Neural cell (in vitro differentiated cells): ENCODE measurements around the gene GAB1. TPM values are rescaled to one million over a fixed set of nuclear protein-coding genes. Genes with fewer than 3 reads are reported as not detected.

Source experiments
- H2AFZ ChIP-seq: fragments of 200-600, 300-800 bp; sonication (generic), shearing (Covaris generic); 2 replicates; pipeline ENCODE4 v1.6.0; 2014; ENCODE audit warnings: low read depth, mild to moderate bottlenecking, antibody characterized with exemption, low read length, moderate library complexity
- H3F3A ChIP-seq: fragments of 200-600 bp; shearing (Covaris generic); 2 replicates; pipeline ENCODE4 v1.6.1; 2016; ENCODE audit warnings: mild to moderate bottlenecking, moderate library complexity, mixed read lengths, antibody characterized with exemption, low read length; ENCODE audit not compliant: insufficient read depth, poor library complexity, severe bottlenecking
- H3K27ac ChIP-seq: fragments of 200-600, 300-800 bp; sonication (generic), shearing (Covaris generic); 2 replicates; pipeline ENCODE4 v1.5.1; 2014; ENCODE audit warnings: mild to moderate bottlenecking, low read length, moderate library complexity
- H3K27me3 ChIP-seq: fragments of 300-800, 200-600 bp; sonication (generic), shearing (Covaris generic); 2 replicates; pipeline ENCODE4 v1.6.0; 2014; ENCODE audit warnings: mild to moderate bottlenecking, low read depth, low read length, moderate library complexity; ENCODE audit not compliant: insufficient read depth
- H3K36me3 ChIP-seq: fragments of 300-800, 200-600 bp; sonication (generic), shearing (Covaris generic); 2 replicates; pipeline ENCODE4 v1.5.1; 2014; ENCODE audit warnings: mild to moderate bottlenecking, antibody characterized with exemption, low read length, moderate library complexity; ENCODE audit not compliant: insufficient read depth
- H3K4me2 ChIP-seq: fragments of 300-800, 200-600 bp; sonication (generic), shearing (Covaris generic); 2 replicates; pipeline ENCODE4 v1.6.0; 2014; ENCODE audit warnings: mild to moderate bottlenecking, low read length
- H3K4me3 ChIP-seq: fragments of 300-800, 200-600 bp; sonication (generic), shearing (Covaris generic); 2 replicates; pipeline ENCODE4 v1.5.1; 2014; ENCODE audit warnings: mild to moderate bottlenecking, low read length, moderate library complexity
- H3K79me2 ChIP-seq: fragments of 200-600 bp; shearing (Covaris generic); replicated peaks from 2 replicates; pipeline ENCODE4 v1.6.0; 2014; ENCODE audit warnings: mild to moderate bottlenecking, low read length, moderate library complexity; ENCODE audit not compliant: insufficient read depth
- H3K9ac ChIP-seq: fragments of 300-800, 200-600 bp; sonication (generic), shearing (Covaris generic); 2 replicates; pipeline ENCODE4 v1.6.1; 2016; ENCODE audit warnings: mild to moderate bottlenecking, low read length, mixed read lengths
- H3K9me2 ChIP-seq: fragments of 200-600 bp; shearing (Covaris generic); 2 replicates; pipeline ENCODE4 v1.6.1; 2016; ENCODE audit warnings: mild to moderate bottlenecking, low read length, mixed read lengths; ENCODE audit not compliant: insufficient read depth
- H3K9me3 ChIP-seq: fragments of 200-600, 300-800 bp; sonication (generic), shearing (Covaris generic); 2 replicates; pipeline ENCODE4 v1.6.1; 2016; ENCODE audit warnings: mild to moderate bottlenecking, mixed run types, low read length, moderate library complexity, mixed read lengths
- H4K20me1 ChIP-seq: fragments of 200-600 bp; shearing (Covaris generic); 2 replicates; pipeline ENCODE4 v1.6.1; 2016; ENCODE audit warnings: mild to moderate bottlenecking, mixed run types; ENCODE audit not compliant: insufficient read depth
- CTCF ChIP-seq: fragments of 450-650 bp; IDR thresholded peaks from 2 replicates; pipeline ENCODE4 v1.5.1; 2014; ENCODE audit warnings: antibody characterized with exemption, mild to moderate bottlenecking, moderate library complexity; ENCODE audit not compliant: poor library complexity, severe bottlenecking
- EP300 ChIP-seq: fragments of 450-650 bp; conservative IDR thresholded peaks from 2 replicates; pipeline ENCODE4 v1.6.1; 2014; ENCODE audit warnings: antibody characterized with exemption, mild to moderate bottlenecking, moderate library complexity; ENCODE audit not compliant: poor library complexity, severe bottlenecking
- EZH2 ChIP-seq: fragments of 200-600, 300-800 bp; shearing (Covaris generic), sonication (generic); IDR thresholded peaks from 2 replicates; pipeline ENCODE4 v1.6.1; 2014; ENCODE audit warnings: antibody characterized with exemption, low read length, borderline replicate concordance, mild to moderate bottlenecking; ENCODE audit not compliant: insufficient read depth, poor library complexity, severe bottlenecking
- MXI1 ChIP-seq: fragments of 450-650 bp; conservative IDR thresholded peaks from 2 replicates; pipeline ENCODE4 v1.6.1; 2014; ENCODE audit warnings: antibody characterized with exemption, mild to moderate bottlenecking; ENCODE audit not compliant: poor library complexity, severe bottlenecking
- POLR2AphosphoS5 ChIP-seq: IDR thresholded peaks from 2 replicates; pipeline ENCODE4 v1.6.1; 2012
- RAD21 ChIP-seq: fragments of 450-650 bp; conservative IDR thresholded peaks from 2 replicates; pipeline ENCODE4 v1.6.1; 2014; ENCODE audit warnings: antibody characterized with exemption, mild to moderate bottlenecking, moderate library complexity
- REST ChIP-seq: IDR thresholded peaks from 2 replicates; pipeline ENCODE4 v1.6.1; 2012; ENCODE audit warnings: borderline replicate concordance
- SMC3 ChIP-seq: fragments of 450-650 bp; conservative IDR thresholded peaks from 2 replicates; pipeline ENCODE4 v1.6.1; 2014; ENCODE audit warnings: antibody characterized with exemption, mild to moderate bottlenecking, moderate library complexity; ENCODE audit not compliant: poor library complexity
- TAF1 ChIP-seq: IDR thresholded peaks from 2 replicates; pipeline ENCODE4 v1.6.1; 2012; ENCODE audit warnings: low read depth
- polyA plus RNA-seq: library from polyadenylated mRNA; depleted of rRNA; stranded (reverse); fragments of >200 nt; gene quantifications from 2 replicates; pipeline ENCODE4 v1.2.3, GENCODE V29; 2014

Gene GAB1
- polyA plus RNA-seq, 1 donor from 2014 or later = 2.4 TPM

GRCh38 chr4:143302536-143302935 lies 34.1 kb upstream of the GAB1 start:
- Histone ChIP-seq H3K9me2 (no peaks in the 10 kb centered on the region), H3K27me3 (no peaks in the 10 kb centered on the region), H3K36me3 (no peaks in the 10 kb centered on the region), H3K79me2 (no peaks in the 10 kb centered on the region), H3K9ac (no peak overlapping the region), H2AFZ (no peak overlapping the region), H3K9me3 (no peaks in the 10 kb centered on the region), H3K4me3 (no peak overlapping the region), H3F3A (no peaks in the 10 kb centered on the region), H4K20me1 (no peaks in the 10 kb centered on the region), H3K4me2 (no peak overlapping the region), H3K27ac (no peak overlapping the region)
- no peak for TF ChIP-seq RAD21
- no peak for TF ChIP-seq EP300
- no peak for TF ChIP-seq TAF1
- TF ChIP-seq MXI1 = no peak
- no peak for TF ChIP-seq SMC3
- no peak for TF ChIP-seq REST
- TF ChIP-seq EZH2 = no peak
- no peak for TF ChIP-seq CTCF
- no peak for TF ChIP-seq POLR2AphosphoS5

GRCh38 chr4:143306788-143307187 lies 29.9 kb upstream of the GAB1 start:
- Histone ChIP-seq H3K4me3 (no peak overlapping the region), H3K27me3 (no peaks in the 10 kb centered on the region), H4K20me1 (no peaks in the 10 kb centered on the region), H3K4me2 (no peak overlapping the region), H2AFZ (no peak overlapping the region), H3F3A (no peaks in the 10 kb centered on the region), H3K27ac (no peak overlapping the region), H3K9ac (no peak overlapping the region), H3K9me2 (no peaks in the 10 kb centered on the region), H3K79me2 (no peaks in the 10 kb centered on the region), H3K36me3 (no peaks in the 10 kb centered on the region), H3K9me3 (no peaks in the 10 kb centered on the region)
- TF ChIP-seq CTCF (no peak), SMC3 (no peak), RAD21 (no peak), EP300 (no peak), MXI1 (no peak), POLR2AphosphoS5 (no peak), EZH2 (no peak), REST (no peak), TAF1 (no peak)
